22Rv1 (cell line): Measurements from ENCODE around the gene CDH2.
"Not testable (repeated sequence)": the region's sequence is repeated elsewhere in the genome, so short reads cannot be mapped to it uniquely, and the experiment has no call there.

Experiments used
- H3K27ac ChIP-seq: fragments of 450-650 bp; 2 replicates; pipeline ENCODE4 v1.5.1; 2017
- ZFX ChIP-seq: fragments of 450-650 bp; IDR thresholded peaks from 2 replicates; pipeline ENCODE4 v1.6.1; 2017; ENCODE audit warnings: antibody characterized with exemption, borderline replicate concordance
- TF ChIP-seq, protein P1 (sequence below): fragments of 450-650 bp; IDR thresholded peaks from 2 replicates; pipeline ENCODE4 v1.5.1; 2017; ENCODE audit warnings: mild to moderate bottlenecking

Gene CDH2

DNA sequence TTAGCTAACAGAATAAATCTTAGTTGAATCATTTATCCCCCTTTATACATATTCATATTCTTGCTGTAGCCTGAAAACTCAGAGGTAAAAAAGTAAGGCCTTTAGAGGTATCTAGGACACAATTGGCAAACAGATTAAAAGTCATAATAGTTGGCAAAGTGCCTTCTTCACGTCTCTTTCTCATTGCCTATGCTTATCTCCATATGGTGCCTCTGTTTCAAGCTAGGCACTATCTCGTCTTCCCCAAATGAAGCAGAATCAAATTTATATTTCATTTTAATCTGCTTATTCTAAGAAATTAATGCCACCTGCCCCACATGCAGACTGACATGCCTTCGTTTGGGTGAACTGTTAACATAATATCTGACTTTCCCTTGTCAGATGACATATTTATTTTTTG is 245.4 kb downstream of the CDH2 start:
- H3K27ac ChIP-seq = no peak overlapping the region
- TF ChIP-seq, protein P1, sequence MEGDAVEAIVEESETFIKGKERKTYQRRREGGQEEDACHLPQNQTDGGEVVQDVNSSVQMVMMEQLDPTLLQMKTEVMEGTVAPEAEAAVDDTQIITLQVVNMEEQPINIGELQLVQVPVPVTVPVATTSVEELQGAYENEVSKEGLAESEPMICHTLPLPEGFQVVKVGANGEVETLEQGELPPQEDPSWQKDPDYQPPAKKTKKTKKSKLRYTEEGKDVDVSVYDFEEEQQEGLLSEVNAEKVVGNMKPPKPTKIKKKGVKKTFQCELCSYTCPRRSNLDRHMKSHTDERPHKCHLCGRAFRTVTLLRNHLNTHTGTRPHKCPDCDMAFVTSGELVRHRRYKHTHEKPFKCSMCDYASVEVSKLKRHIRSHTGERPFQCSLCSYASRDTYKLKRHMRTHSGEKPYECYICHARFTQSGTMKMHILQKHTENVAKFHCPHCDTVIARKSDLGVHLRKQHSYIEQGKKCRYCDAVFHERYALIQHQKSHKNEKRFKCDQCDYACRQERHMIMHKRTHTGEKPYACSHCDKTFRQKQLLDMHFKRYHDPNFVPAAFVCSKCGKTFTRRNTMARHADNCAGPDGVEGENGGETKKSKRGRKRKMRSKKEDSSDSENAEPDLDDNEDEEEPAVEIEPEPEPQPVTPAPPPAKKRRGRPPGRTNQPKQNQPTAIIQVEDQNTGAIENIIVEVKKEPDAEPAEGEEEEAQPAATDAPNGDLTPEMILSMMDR = no peak
- TF ChIP-seq ZFX = no peak

DNA sequence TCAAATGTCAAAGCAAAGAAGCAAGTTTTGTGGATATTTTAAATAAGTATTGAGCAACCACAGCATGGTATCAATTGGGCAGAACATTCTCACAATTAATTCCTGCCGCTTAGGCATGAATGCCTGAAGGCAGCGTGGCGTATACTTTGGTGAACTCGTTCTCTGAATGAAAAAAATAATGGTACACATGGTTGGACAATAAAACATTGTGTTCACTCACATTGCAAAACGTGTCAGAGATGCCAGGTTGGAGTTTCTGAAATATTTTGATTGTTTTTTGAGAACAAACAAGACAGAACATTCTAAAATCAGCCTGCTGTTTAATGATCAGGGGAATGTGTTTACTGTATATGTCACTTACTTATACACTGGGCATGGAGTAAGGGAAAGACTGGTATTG is 254.2 kb downstream of the CDH2 start:
- TF ChIP-seq, protein P1 = no peak
- no peak overlapping the region for H3K27ac ChIP-seq

DNA sequence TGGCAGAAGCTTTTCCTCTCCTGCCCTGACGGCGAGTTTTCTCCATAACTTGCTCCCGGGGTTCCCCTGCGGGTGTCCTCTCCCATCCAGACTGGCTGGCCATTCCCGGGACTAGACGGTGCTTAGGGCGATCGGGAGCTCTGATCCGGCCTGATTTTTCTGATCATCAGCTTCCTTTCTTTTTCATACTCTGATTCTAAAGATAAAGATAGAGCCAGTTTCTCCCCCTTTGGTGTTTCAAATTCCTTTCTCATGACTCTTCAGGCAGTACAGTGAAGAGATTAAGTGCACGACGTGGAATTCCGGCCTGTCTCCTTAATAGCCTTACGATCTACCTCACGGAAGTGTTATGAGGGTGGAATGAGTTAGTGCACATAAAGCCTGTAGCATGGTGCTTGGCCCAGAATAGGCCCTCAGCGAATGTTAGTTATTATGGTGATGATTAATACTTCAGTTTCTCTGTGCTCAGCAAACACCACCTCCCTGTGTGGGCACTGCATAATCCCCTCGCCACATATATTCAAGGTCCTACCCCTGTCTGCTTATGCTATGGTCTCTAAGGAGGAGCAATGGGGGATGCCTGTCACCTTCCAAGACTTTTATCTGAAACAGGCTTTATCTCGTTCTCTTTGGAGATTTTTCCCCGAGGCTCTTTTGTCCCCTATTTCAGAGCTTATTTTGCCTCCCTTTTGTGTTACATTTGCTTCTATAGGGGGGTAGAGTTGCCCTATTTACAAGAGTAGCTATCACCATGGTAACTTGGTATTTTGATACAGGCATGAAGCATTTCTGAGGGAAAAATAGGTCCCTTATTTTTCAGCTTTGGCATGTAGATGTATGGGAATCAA is 254.8 kb downstream of the CDH2 start:
- H3K27ac ChIP-seq = no peak overlapping the region
- TF ChIP-seq ZFX = no peak
- TF ChIP-seq, protein P1 = no peak

DNA sequence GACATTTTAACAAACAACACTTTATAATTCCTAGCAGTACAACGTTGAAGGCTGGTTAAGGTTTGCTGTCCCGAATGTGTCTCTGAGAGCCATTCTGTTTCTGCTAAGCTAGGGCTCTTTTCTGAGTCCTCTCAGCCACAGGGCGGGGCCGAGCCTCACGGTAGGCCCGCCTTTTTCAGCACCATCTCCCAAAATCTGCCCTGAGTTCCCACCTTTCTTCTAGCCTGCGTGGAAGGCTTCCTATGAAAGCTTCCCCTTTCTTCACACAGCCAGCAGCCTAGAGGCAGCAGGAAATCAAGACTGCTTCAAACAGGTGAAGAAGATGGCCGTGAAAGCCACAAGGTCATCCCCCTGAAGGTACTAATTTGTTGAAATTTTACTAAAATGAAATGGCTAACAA is 255.5 kb downstream of the CDH2 start:
- H3K27ac ChIP-seq = no peak overlapping the region
- no peak for TF ChIP-seq ZFX

DNA sequence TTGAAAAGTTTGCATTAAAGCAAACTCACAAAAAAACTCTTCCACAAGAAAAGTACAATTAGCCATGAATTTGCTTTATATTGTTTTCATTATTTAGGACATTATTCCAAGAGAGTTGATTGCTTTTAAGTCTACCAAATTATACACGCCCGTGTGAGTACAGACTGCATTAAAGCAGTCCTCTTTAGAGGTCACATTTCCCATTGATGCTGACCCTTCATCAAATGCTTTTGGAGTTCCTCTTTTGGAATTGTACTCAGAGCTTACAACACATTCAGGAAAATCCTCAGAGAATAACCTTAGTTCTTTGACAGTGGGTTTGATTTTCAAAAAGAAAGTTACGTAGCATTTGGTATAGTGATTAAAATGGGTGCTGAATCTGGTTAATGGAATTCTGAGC is 256.1 kb downstream of the CDH2 start:
- H3K27ac ChIP-seq = no peak overlapping the region
- TF ChIP-seq, protein P1 = no peak
- TF ChIP-seq ZFX = no peak

DNA sequence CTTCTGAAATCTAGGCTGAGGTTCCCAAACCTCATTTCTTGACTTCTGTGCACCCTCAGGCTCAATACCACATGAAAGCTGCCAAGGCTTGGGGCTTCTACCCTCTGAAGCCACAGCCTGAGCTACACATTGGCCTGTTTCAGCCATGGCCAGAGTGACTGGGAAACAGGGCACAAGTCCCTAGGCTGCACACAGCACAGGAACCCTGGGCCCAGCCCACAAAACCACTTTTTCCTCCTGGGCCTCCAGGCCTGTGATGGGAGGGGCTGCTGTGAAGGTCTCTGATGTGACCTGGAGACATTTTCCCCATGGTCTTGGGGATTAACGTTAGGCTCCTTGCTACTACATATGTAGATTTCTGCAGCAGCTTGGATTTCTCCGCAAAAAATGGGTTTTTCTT is 270.7 kb downstream of the CDH2 start:
- H3K27ac ChIP-seq = not testable (repeated sequence)

DNA sequence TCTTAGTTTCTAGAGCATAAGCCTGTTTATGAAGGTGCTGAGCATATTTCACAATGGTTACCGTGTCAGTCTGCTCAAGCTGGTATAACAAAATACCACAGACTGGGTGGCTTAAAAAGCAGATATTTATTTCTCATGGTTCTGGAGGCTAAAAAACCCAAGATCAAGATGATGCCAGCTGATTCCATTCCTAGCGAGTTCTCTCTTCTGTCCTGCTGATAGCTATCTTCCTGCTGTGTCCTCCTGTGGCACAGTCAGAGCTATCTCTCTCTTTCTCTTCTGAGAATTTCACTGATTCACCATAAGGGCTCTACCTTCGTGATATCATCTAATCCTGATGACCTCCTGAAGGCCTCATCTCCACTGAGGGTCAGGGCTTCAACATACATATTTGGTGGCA is 273.0 kb downstream of the CDH2 start:
- H3K27ac ChIP-seq = no peak overlapping the region
- TF ChIP-seq ZFX = no peak

DNA sequence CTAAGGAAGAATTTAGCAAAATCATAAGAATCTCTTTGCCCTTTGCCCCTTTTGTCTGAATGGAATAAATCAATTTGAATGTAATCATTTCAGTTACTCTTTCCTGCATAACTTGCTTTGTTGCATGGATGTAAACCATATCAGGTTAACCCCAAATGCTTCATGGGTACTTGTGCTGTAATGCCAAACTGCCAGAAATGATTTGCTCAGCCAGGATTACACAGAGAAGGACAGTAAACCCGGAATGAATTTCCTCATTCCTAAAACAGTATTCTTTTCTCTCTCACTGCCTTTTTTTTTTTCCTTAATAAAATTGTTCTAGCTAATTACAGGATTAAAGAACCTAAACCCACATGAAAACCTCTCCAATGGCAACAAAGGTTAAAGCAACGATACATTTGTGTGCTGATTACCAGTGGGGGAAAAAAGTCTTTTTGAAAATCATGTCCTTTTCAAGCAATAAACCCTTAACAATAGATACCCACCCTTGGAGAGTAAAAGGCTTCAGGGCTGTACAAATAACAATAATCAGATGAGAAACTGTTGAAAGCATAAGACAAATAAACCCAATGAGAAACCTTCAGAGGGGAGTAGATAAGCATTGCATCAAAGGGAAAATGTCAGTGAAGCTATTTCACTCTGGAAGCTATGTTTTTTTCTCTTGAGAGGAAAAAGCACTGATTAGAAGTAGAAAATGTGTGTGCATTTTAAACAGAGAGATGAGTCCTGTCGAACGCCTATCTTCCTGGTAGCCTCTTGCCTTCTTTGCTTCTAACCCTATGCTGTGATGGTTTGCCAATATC is 275.3 kb downstream of the CDH2 start:
- no peak overlapping the region for H3K27ac ChIP-seq
- TF ChIP-seq ZFX = no peak
- TF ChIP-seq, protein P1 = no peak
